ENCODE data around the gene GPX3. TPM values are rescaled to one million over a fixed set of nuclear protein-coding genes. Genes with fewer than 3 reads are reported as not detected.

Gene GPX3
- total RNA-seq, 1 experiment from 2014 or later, result 86.6 TPM

GRCh38 chr5:151063142-151063989 lies 43.0 kb downstream of the GPX3 start:
- no peak overlapping the region for H3K27ac Mint-ChIP-seq (ENCODE audit: unreplicated experiment)
- Histone ChIP-seq H3K4me3 (ENCODE audit: low read depth, low read length) (no peak overlapping the region), H3K4me1 (no peaks in the 10 kb centered on the region), H3K27me3 (replicated peaks; ENCODE audit: control insufficient read depth, insufficient read depth, low read length) (no peaks in the 10 kb centered on the region), H3K36me3 (ENCODE audit: control insufficient read depth, insufficient read depth, low read length) (peaks cover 3% of the 10 kb centered on the region), H3K9me3 (no peaks in the 10 kb centered on the region)
- H3K4me3 Mint-ChIP-seq (ENCODE audit: unreplicated experiment), result no peak overlapping the region
- H3K36me3 Mint-ChIP-seq (ENCODE audit: insufficient read depth, unreplicated experiment), result peaks cover 18% of the 10 kb centered on the region
- H3K27me3 Mint-ChIP-seq (ENCODE audit: insufficient read depth, unreplicated experiment), result no peaks in the 10 kb centered on the region
- CTCF ChIA-PET, result no interaction called here
- intact Hi-C loops (cut with micrococcal nuclease; ENCODE audit: unreplicated experiment), result loop anchor here (5.0 kb wide), 1 partner anchor 169 kb away; no protein-coding TSS in a partner anchor
- peaks cover 6% of the 10 kb centered on the region for H3K4me1 Mint-ChIP-seq (ENCODE audit: low read depth, unreplicated experiment)
- POLR2A ChIA-PET, result interaction anchor here (0.7 kb wide), 1 partner anchor 11 kb away, joined by 3 read pairs; no protein-coding TSS in a partner anchor
- no peaks in the 10 kb centered on the region for H3K9me3 Mint-ChIP-seq (ENCODE audit: unreplicated experiment)
- BruUV-seq (replicated peaks), result no TSS peak
- no peak for DNase-seq
- TF ChIP-seq, protein P1, sequence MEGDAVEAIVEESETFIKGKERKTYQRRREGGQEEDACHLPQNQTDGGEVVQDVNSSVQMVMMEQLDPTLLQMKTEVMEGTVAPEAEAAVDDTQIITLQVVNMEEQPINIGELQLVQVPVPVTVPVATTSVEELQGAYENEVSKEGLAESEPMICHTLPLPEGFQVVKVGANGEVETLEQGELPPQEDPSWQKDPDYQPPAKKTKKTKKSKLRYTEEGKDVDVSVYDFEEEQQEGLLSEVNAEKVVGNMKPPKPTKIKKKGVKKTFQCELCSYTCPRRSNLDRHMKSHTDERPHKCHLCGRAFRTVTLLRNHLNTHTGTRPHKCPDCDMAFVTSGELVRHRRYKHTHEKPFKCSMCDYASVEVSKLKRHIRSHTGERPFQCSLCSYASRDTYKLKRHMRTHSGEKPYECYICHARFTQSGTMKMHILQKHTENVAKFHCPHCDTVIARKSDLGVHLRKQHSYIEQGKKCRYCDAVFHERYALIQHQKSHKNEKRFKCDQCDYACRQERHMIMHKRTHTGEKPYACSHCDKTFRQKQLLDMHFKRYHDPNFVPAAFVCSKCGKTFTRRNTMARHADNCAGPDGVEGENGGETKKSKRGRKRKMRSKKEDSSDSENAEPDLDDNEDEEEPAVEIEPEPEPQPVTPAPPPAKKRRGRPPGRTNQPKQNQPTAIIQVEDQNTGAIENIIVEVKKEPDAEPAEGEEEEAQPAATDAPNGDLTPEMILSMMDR (IDR thresholded peaks at IDR 0.05; ENCODE audit: insufficient read depth in 1 of 2, low read depth in 1 of 2, low read length in 1 of 2, severe bottlenecking in 1 of 2, unreplicated experiment in 1 of 2), result no peak

GRCh38 chr5:151064916-151065499 lies 44.6 kb downstream of the GPX3 start:
- Mint-ChIP-seq H3K36me3 (ENCODE audit: insufficient read depth, unreplicated experiment) (peaks cover 14% of the 10 kb centered on the region), H3K27ac (ENCODE audit: unreplicated experiment) (no peak overlapping the region), H3K27me3 (ENCODE audit: insufficient read depth, unreplicated experiment) (no peaks in the 10 kb centered on the region), H3K4me3 (ENCODE audit: unreplicated experiment) (no peak overlapping the region), H3K9me3 (ENCODE audit: unreplicated experiment) (no peaks in the 10 kb centered on the region), H3K4me1 (ENCODE audit: low read depth, unreplicated experiment) (peaks cover 6% of the 10 kb centered on the region)
- ChIA-PET POLR2A (no interaction called here), CTCF (no interaction called here)
- intact Hi-C loops (cut with micrococcal nuclease; ENCODE audit: unreplicated experiment), result loop anchor here (5.0 kb wide), 1 partner anchor 167 kb away; no protein-coding TSS in a partner anchor
- DNase-seq, result no peak
- Histone ChIP-seq H3K4me3 (ENCODE audit: low read depth, low read length) (no peak overlapping the region), H3K27me3 (replicated peaks; ENCODE audit: control insufficient read depth, insufficient read depth, low read length) (no peaks in the 10 kb centered on the region), H3K36me3 (ENCODE audit: control insufficient read depth, insufficient read depth, low read length) (peaks cover 3% of the 10 kb centered on the region), H3K9me3 (no peaks in the 10 kb centered on the region), H3K4me1 (no peaks in the 10 kb centered on the region)
- BruUV-seq (replicated peaks), result no TSS peak
- TF ChIP-seq, protein P1 (IDR thresholded peaks at IDR 0.05; ENCODE audit: insufficient read depth in 1 of 2, low read depth in 1 of 2, low read length in 1 of 2, severe bottlenecking in 1 of 2, unreplicated experiment in 1 of 2), result no peak

DNA sequence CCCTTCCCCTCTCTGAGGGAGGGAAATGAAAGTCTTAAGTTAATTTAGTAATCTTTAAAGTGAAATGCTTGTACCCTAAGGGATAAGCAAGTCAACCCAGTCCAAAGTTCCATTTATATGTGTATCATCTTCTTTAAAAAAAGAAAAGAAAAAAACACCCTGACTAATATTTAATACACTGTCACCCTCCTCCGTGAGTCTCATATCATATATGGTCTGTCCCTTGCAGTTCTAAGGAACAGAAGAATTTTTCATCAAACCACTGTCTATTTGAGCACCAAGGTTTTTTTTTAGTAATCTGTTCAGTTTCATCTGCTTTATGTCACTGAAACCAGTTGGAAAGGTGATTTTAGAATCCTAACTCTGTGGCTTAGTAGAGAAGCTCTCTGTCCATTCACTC lies 45.2 kb downstream of the GPX3 start:
- H3K9me3 Mint-ChIP-seq (ENCODE audit: unreplicated experiment), result no peaks in the 10 kb centered on the region
- ChIA-PET POLR2A (no interaction called here), CTCF (no interaction called here)
- peaks cover 6% of the 10 kb centered on the region for H3K4me1 Mint-ChIP-seq (ENCODE audit: low read depth, unreplicated experiment)
- no peak for DNase-seq
- intact Hi-C loops (cut with micrococcal nuclease; ENCODE audit: unreplicated experiment), result no loop called here
- no peak overlapping the region for H3K4me3 ChIP-seq (ENCODE audit: low read depth, low read length)
- peaks cover 14% of the 10 kb centered on the region for H3K36me3 Mint-ChIP-seq (ENCODE audit: insufficient read depth, unreplicated experiment)
- no peak overlapping the region for H3K4me3 Mint-ChIP-seq (ENCODE audit: unreplicated experiment)
- TF ChIP-seq, protein P1 (IDR thresholded peaks at IDR 0.05; ENCODE audit: insufficient read depth in 1 of 2, low read depth in 1 of 2, low read length in 1 of 2, severe bottlenecking in 1 of 2, unreplicated experiment in 1 of 2), result no peak
- no peaks in the 10 kb centered on the region for H3K4me1 ChIP-seq
- no peaks in the 10 kb centered on the region for H3K27me3 Mint-ChIP-seq (ENCODE audit: insufficient read depth, unreplicated experiment)
- H3K9me3 ChIP-seq, result no peaks in the 10 kb centered on the region
- BruUV-seq (replicated peaks), result no TSS peak
- H3K27ac Mint-ChIP-seq (ENCODE audit: unreplicated experiment), result no peak overlapping the region
- H3K36me3 ChIP-seq (ENCODE audit: control insufficient read depth, insufficient read depth, low read length), result peaks cover 6% of the 10 kb centered on the region
- H3K27me3 ChIP-seq (replicated peaks; ENCODE audit: control insufficient read depth, insufficient read depth, low read length), result no peaks in the 10 kb centered on the region
